HepG2 (cell line): ENCODE data around the gene MBD3. TPM values are rescaled to one million over a fixed set of nuclear protein-coding genes. Genes with fewer than 3 reads are reported as not detected.

Experiments used
- ATAD3A ChIP-seq: sonication (generic); formaldehyde crosslinking; IDR thresholded peaks from 2 replicates; pipeline ENCODE4 v1.4.0; 2020; ENCODE audit warnings: missing genetic modification reagents
- GPBP1L1 ChIP-seq: sonication (generic); formaldehyde crosslinking; IDR thresholded peaks from 2 replicates; pipeline ENCODE4 v1.5.0; 2020; ENCODE audit warnings: mild to moderate bottlenecking, missing genetic modification reagents
- HMGXB3 ChIP-seq: sonication (generic); formaldehyde crosslinking; IDR thresholded peaks from 2 replicates; pipeline ENCODE4 v1.4.0; 2020; ENCODE audit warnings: missing genetic modification reagents, borderline replicate concordance
- KIAA2018 ChIP-seq: sonication (generic); formaldehyde crosslinking; IDR thresholded peaks from 2 replicates; pipeline ENCODE4 v1.5.0; 2020; ENCODE audit warnings: mild to moderate bottlenecking, missing genetic modification reagents, borderline replicate concordance
- MEIS2 ChIP-seq: sonication (generic); formaldehyde crosslinking; IDR thresholded peaks from 2 replicates; pipeline ENCODE4 v1.9.0; 2021; ENCODE audit warnings: mild to moderate bottlenecking, missing genetic modification reagents
- PHF8 ChIP-seq: sonication (generic); formaldehyde crosslinking; IDR thresholded peaks from 2 replicates; pipeline ENCODE4 v1.5.0; 2020; ENCODE audit warnings: missing genetic modification reagents
- SMAD1 ChIP-seq: sonication (generic); formaldehyde crosslinking; IDR thresholded peaks from 2 replicates; pipeline ENCODE4 v1.4.0; 2020; ENCODE audit warnings: missing genetic modification reagents, low read depth, mild to moderate bottlenecking, borderline replicate concordance
- ZNF143 ChIP-seq: sonication (generic); formaldehyde crosslinking; IDR thresholded peaks from 2 replicates; pipeline ENCODE4 v1.4.0; 2020; ENCODE audit warnings: missing genetic modification reagents
- ZNF350 ChIP-seq: sonication (generic); formaldehyde crosslinking; IDR thresholded peaks from 2 replicates; pipeline ENCODE4 v1.4.0; 2020; ENCODE audit warnings: mild to moderate bottlenecking, low read depth, missing genetic modification reagents, borderline replicate concordance
- ZNF704 ChIP-seq: sonication (generic); formaldehyde crosslinking; IDR thresholded peaks from 2 replicates; pipeline ENCODE4 v1.8.1; 2023; ENCODE audit warnings: mild to moderate bottlenecking, inconsistent platforms, moderate library complexity, missing genetic modification reagents, borderline replicate concordance
- polyA plus RNA-seq, 8 experiments: library from polyadenylated mRNA; depleted of rRNA in 3 of 8; stranded (reverse) in 7 of 8; unstranded in 1 of 8; fragments of >200 nt; fragmentation: Illumina TruSeq in 4 of 8; extraction: Trizol in 4 of 8; gene quantifications; 2 replicates each; pipeline versions ENCODE4 v1.2.1 to v1.2.3, GENCODE V29; 2011 to 2016; ENCODE audit warnings: low read depth in 4 of 8, missing spikeins in 1 of 8, mixed read lengths in 1 of 8; ENCODE audit not compliant: insufficient read depth in 1 of 8
- total RNA-seq, 5 experiments: library from RNA; depleted of rRNA; stranded (reverse); fragments of >200 nt; fragmentation: Illumina TruSeq; extraction: Trizol; gene quantifications; 2 replicates each; pipeline ENCODE4 v1.2.3, GENCODE V29; 2016; ENCODE audit warnings: low read depth in 1 of 5

MBD3 gene
- total and polyA plus RNA-seq, 2 of the 13 experiments (the other 11 are each of a cell fraction or from before 2014, with no cell fraction given) = 21.2 to 76.9 TPM

- TF ChIP-seq KIAA2018 (CRISPR knock-in tag) (no peak), ZNF143 (no peak), ATAD3A (CRISPR knock-in tag) (no peak), MEIS2 (CRISPR knock-in tag) (peak; percentile 90), ZNF704 (CRISPR knock-in tag) (peak; percentile 97), ZNF350 (CRISPR knock-in tag) (no peak), GPBP1L1 (CRISPR knock-in tag) (no peak), SMAD1 (CRISPR knock-in tag) (no peak), PHF8 (no peak), HMGXB3 (CRISPR knock-in tag) (no peak)
These were observed 24.2 kb downstream of the MBD3 start, which contains the start of gene MEX3D (continued) for GRCh38 chr19:1568320-1569019.
